TTC549 (cell line): ENCODE measurements around the gene HEMK1.

Source experiments
- FAIRE-seq: peaks from 2 replicates; lab custom pipeline; 2012; peaks lifted over from hg19 to GRCh38; lab: Jason Lieb, UNC

The HEMK1 gene

GRCh38 chr3:50617096-50617791 is 47.9 kb downstream of the HEMK1 start, which contains the start of gene MAPKAPK3:
Gene MAPKAPK3 (plus strand): TSS chr3:50617151. CDS start chr3:50617566, 415 bp downstream.
- no peak for FAIRE-seq

DNA sequence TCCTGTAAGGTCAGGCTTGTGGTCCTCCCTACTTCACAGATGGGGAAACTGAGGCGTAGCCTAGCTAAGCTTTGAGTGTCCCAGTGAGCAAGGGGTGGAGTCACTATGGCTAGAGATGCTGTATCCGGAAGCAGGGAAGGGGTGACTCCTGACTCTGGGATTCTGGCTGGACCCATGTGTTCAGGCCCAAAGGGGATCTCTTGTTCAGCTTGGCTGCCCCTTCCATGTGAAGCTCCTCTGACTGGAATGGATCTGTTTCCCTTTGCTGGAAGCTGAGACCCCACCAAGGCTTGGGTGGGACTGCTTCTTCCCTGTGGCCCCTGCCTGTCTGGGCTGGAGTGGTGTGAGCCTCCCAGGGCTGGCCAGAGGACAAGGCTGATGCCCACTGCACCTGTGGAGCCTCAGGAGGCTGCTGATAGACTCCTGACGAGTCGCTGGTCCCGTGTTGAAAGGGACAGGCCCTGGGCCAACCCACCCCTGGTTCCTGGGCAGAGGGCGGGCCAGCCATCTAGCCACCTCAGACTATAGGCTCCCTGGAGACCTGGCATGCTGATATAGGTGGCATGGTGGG is 48.7 kb downstream of the HEMK1 start:
- no peak for FAIRE-seq

GRCh38 chr3:50620420-50620819 is 51.1 kb downstream of the HEMK1 start:
- no peak for FAIRE-seq

GRCh38 chr3:50620820-50621219 is 51.5 kb downstream of the HEMK1 start:
- no peak for FAIRE-seq

GRCh38 chr3:50622881-50623280 is 53.6 kb downstream of the HEMK1 start:
- no peak for FAIRE-seq

DNA sequence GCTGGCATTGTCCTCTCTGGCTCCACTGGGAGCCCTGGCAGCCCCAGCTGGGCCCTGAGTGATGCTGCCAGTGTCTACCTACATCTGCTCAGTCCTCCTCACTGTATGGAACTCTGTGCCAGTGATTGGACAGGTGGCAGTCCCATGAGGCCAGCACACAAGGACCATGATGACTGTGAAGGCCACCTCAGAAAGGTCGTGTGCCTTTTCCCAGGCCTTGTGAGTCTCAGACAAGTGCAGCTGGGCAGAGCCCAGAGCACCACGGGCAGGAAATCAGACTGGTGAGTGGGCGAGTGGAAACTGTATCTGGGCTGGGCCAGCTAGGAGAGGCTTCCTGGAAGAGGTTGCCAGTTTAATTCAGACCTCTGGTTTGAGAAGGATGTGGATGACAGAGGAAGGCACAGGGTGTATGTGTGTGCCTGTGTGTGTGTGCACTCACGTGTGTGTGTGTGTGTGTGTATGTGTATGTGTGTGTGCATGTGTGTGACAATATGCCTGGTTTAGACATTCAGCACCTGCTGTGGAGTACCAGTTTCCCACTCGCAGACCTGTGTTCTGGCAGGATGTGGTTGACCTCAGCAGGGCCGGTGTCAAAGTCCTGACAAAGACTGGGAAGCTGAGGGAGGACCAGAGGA is 54.6 kb downstream of the HEMK1 start:
- no peak for FAIRE-seq

GRCh38 chr3:50624634-50625033 is 55.3 kb downstream of the HEMK1 start:
- no peak for FAIRE-seq

GRCh38 chr3:50625231-50626182 is 56.2 kb downstream of the HEMK1 start:
- no peak for FAIRE-seq

DNA sequence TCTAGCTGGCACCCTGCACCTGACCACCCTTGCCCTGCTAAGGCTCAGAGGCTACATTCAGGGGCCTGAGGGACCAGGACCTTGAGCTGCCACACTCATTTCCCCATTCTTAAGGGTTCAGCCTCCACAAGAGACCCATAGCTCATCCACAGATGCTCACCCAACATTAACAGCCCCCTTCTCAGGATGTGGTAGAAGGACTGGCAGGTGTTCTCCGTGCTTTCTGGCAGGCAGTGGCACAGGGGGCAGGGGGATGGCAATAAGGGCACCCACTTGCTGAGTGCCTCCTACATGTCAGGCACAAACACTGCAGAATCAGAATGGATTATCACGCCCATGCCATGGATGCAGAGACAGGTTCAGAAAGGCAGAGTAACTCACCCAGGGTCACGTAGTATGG is 57.1 kb downstream of the HEMK1 start:
- FAIRE-seq, result no peak

- FAIRE-seq, result no peak
Measured at GRCh38 chr3:50627407-50628051, 58.2 kb downstream of the HEMK1 start.

DNA sequence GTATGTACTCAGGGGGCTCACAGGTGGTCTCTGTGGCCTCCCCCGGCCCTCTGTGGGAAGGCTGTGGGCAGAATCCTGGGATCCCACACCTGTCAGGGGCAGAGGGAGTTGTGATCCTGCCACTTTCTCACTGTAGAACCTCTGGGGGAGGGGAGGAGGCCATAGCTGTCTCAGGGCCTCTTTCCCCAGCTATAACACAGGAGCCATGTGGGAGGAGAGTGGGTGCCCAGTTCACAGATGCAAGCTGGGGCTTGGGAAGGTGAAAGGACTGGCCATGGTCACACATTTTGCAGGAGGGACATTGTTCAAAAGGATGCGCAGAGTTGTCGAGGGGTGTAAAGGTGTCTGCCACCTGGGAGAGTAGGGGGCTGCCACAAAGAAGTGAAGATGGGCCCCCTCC is 59.3 kb downstream of the HEMK1 start:
- FAIRE-seq, result no peak

DNA sequence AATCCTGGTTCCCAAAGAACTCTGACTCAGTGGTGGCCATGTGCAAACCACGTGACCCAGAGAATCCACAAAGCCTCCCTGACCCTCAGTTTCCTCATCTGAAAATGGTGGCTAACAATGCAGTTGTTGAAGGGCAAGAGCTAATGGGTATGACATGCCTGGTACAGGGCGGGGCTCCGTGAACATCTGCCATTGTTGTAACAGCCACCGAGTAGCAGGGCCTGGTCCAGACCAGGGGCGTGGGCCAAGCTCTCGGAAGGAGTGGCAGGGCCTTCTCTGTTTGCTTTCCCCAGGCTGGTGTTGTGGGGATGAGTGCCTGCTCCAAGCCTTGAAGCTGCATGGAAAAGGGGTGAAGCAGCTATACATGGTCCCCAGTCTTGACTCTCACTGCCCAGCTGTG is 61.1 kb downstream of the HEMK1 start:
- no peak for FAIRE-seq

- FAIRE-seq, result no peak
Measured at GRCh38 chr3:50630877-50631276, 61.6 kb downstream of the HEMK1 start.

DNA sequence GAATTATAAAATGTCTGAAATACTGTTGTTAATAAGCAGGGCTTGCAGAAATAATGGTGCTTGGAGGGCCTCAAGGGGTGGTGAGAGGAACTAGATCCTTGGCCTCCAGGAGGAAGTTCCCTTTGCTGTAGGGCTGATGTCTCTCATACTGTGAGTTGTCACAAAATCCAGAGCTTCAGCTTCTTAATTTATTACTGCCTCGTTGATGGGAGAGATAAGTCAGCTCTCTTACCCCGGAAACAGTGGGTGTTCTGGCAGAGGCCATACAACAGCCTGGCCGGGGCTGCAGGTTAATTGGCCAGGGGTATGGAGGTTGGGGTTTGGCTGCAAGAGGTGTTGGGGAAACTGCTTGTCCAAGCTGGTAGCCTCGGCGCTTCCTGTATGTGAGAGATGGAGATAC is 63.1 kb downstream of the HEMK1 start:
- FAIRE-seq, result no peak

GRCh38 chr3:50633230-50633790 is 64.0 kb downstream of the HEMK1 start:
- no peak for FAIRE-seq

DNA sequence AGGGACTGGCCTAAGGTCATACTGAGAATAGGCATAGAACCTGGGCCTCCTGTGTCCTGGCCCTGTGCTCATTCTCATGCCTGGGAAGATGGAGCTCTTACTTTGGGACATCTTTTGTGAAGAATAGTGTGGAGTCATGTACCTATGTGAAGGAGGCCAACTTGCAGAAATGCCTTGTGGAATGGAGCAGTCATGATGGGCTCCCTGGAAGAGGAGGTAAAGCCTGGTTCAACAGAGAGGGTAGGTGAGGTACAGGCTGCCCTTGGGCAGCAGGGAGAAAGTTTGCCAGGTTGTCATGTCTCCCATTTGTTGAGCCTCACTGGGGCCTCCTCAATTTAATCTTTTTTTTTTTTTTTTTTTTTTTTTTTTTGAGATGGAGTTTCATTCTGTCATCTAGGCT is 65.7 kb downstream of the HEMK1 start:
- no peak for FAIRE-seq

GRCh38 chr3:50637011-50637410 is 67.7 kb downstream of the HEMK1 start:
- no peak for FAIRE-seq

DNA sequence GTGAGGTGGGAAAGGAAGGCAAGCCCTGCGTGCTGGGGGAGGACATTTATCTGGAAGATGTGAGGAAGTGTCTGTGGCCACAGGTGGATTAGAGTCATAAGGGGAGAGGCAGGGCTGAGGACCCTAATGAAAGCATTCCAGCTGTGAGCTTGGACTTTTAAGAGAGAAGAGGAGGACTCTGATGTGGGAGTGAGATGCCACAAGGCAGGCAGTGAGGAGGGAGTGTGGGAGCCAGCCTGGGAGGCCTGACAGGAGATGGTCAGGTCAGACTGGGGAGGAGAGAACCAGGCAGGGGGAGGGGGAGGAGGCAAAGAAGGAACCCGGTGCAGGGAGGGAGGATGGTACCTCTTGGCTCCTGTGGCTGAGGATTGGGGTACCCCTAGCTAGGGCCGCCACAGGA is 68.6 kb downstream of the HEMK1 start:
- no peak for FAIRE-seq

DNA sequence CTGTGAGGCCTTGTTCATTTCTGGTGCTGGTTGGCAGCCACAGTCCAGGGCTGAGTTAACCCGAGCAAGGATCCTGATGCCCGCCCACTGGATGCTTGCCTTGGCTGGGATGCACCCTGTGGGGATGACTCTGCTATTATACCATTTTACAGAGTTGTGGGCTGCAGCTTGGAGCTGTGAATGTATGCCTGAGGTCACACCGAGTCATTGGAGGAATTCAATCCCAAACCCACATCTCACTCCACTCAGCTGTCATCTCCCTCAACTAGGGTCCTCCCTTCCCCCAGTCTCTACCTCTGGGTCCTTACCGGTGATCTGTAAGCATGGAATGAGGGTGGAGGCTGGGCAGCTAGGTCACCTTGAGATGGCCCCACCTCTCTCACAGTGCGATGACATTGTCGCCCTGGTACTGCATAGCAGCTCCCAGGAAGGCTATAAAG is 69.8 kb downstream of the HEMK1 start:
- no peak for FAIRE-seq

DNA sequence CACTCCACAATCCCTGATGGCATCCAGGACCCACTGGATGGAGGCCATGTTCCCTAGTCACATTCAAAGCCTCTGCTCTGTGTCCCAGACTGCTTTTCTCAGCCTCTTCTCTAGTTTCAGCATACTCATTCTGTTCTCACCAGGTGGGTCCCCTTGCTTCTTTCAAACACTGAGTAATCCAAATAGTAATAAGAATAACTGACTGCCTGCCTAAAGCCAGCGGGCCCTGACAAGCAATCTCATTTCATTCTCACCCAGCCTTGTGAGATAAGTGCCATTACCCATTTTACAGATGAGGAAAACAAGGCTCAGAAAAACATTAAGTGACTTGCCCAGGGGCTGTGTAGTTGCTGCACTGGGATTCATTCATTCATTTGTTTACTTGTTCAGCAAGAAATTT is 73.1 kb downstream of the HEMK1 start:
- no peak for FAIRE-seq

DNA sequence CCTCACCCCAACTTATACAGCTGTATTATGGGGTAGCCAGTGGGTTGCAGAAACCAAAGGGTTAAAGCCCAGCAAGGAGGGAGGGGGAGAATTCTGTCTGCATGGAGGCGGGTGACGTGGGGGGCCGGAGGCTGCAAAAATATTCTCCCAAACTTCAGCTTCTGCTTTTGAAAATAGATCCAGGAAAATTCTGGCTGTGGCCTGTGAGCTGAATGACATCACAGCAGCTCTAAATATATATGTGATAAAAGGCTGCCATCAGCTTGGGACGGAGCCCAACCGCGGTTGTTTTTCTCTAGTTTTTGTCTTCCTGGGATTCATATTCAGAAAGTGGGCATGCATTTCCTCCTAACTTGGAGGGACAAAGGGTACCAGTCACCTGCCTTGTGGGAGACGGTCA is 75.2 kb downstream of the HEMK1 start:
- no peak for FAIRE-seq

- no peak for FAIRE-seq
Measured at GRCh38 chr3:50645378-50645777, 76.1 kb downstream of the HEMK1 start.
